K562 (cell line): ENCODE data around the gene KCNS1. TPM values are rescaled to one million over a fixed set of nuclear protein-coding genes. Genes with fewer than 3 reads are reported as not detected.

Source experiments
- ATAC-seq: fragments of 200-7000 bp; cut with Tn5 transposase; 3 replicates; pipeline ENCODE4 v1.9.1; 2020; ENCODE audit warnings: moderate library complexity
- BruUV-seq: library from RNA; stranded (reverse); fragments of 400-500 nt; replicated peaks from 2 replicates; lab custom pipeline; 2021; lab: Mats Ljungman, UMichigan
- CTCF ChIA-PET: fragments of 300-600 bp; formaldehyde crosslinking; extraction: SDS; loops from one replicate; lab custom pipeline; 2021; ENCODE audit warnings: low intra/inter-chr PET ratio; lab: Yijun Ruan, JAX
- POLR2A ChIA-PET: fragments of 300-600, 350-650 bp; sonication (Branson Sonifier 250); formaldehyde crosslinking; extraction: SDS; loops from one replicate; lab custom pipeline; 2021; ENCODE audit warnings: antibody characterized with exemption, inconsistent platforms; lab: Yijun Ruan, JAX
- DNase-seq, 4 experiments: peaks; one replicate each; pipeline versions ENCODE4 v3.0.0 to v3.0.0-alpha.2; 2011 to 2018; ENCODE audit warnings: low spot score in 3 of 4, mixed read lengths in 3 of 4; ENCODE audit errors: extremely low read depth in 1 of 4
- FAIRE-seq: peaks from 2 replicates; lab custom pipeline; 2011; peaks lifted over from hg19 to GRCh38; lab: Jason Lieb, UNC
- H2AFZ ChIP-seq: 2 replicates; pipeline ENCODE4 v1.6.0; 2011; ENCODE audit warnings: low read depth, low read length, control low read depth, inconsistent platforms
- H3K27ac ChIP-seq: fragments of 200-600 bp; 3 replicates; pipeline ENCODE4 v1.8.0; 2011; ENCODE audit warnings: low read depth, mild to moderate bottlenecking, control low read depth, inconsistent platforms, low read length, moderate library complexity, mixed read lengths; ENCODE audit errors: extremely low read depth
- H3K27me3 ChIP-seq, 2 experiments: fragments of 300-600 bp in 1 of 2; 2 replicates in 1 of 2; 3 replicates in 1 of 2; pipeline versions ENCODE4 v1.6.0 to v1.8.0; 2011; ENCODE audit warnings: inconsistent platforms in 2 of 2, low read length in 2 of 2, mild to moderate bottlenecking in 1 of 2, mixed read lengths in 1 of 2, moderate library complexity in 1 of 2; ENCODE audit not compliant: control insufficient read depth in 2 of 2, insufficient read depth in 2 of 2
- H3K36me3 ChIP-seq: fragments of 300-600 bp; 3 replicates; pipeline ENCODE4 v1.8.0; 2011; ENCODE audit warnings: mild to moderate bottlenecking, low read length, inconsistent platforms; ENCODE audit not compliant: control insufficient read depth, insufficient read depth
- H3K4me1 ChIP-seq, 2 experiments: fragments of 200-600 bp in 1 of 2; replicated peaks in 1 of 2; 2 replicates in 1 of 2; 3 replicates in 1 of 2; pipeline versions ENCODE4 v1.5.1 to v1.8.0; 2011; ENCODE audit warnings: inconsistent platforms in 2 of 2, low read length in 2 of 2, mild to moderate bottlenecking in 1 of 2, mixed read lengths in 1 of 2, moderate library complexity in 1 of 2; ENCODE audit not compliant: control insufficient read depth in 2 of 2, insufficient read depth in 2 of 2
- H3K4me2 ChIP-seq: 2 replicates; pipeline ENCODE4 v1.6.1; 2011; ENCODE audit warnings: low read length, control low read depth, inconsistent platforms, mixed read lengths; ENCODE audit not compliant: insufficient read depth
- H3K4me3 ChIP-seq: fragments of 200-600 bp; sonication (generic), shearing (Covaris generic); 2 replicates; pipeline ENCODE4 v1.5.1; 2016; ENCODE audit warnings: control low read depth, inconsistent platforms
- H3K79me2 ChIP-seq: fragments of 200-600 bp; 3 replicates; pipeline ENCODE4 v1.8.0; 2011; ENCODE audit warnings: low read length, inconsistent platforms; ENCODE audit not compliant: control insufficient read depth, insufficient read depth
- H3K9ac ChIP-seq, 2 experiments: 2 replicates each; pipeline versions ENCODE4 v1.6.0 to v1.6.1; 2011; ENCODE audit warnings: low read depth in 2 of 2, low read length in 2 of 2, control low read depth in 1 of 2, inconsistent platforms in 1 of 2, mild to moderate bottlenecking in 1 of 2, mixed read lengths in 1 of 2; ENCODE audit not compliant: insufficient read depth in 1 of 2
- H3K9me1 ChIP-seq: one replicate; pipeline ENCODE4 v1.6.0; 2011; ENCODE audit warnings: inconsistent platforms, mild to moderate bottlenecking, low read length, moderate library complexity; ENCODE audit not compliant: control insufficient read depth, insufficient read depth
- H3K9me3 ChIP-seq: replicated peaks from 2 replicates; pipeline ENCODE4 v1.5.1; 2011; ENCODE audit warnings: low read depth, low read length, inconsistent platforms; ENCODE audit not compliant: control insufficient read depth, insufficient read depth
- H4K20me1 ChIP-seq: replicated peaks from 2 replicates; pipeline ENCODE4 v1.6.1; 2011; ENCODE audit warnings: low read length, inconsistent platforms, mixed read lengths; ENCODE audit not compliant: control insufficient read depth, insufficient read depth
- CREB3L1 ChIP-seq: fragments of 450-650 bp; IDR thresholded peaks from 2 replicates; pipeline ENCODE4 v1.6.1; 2014; ENCODE audit warnings: low read depth, mild to moderate bottlenecking, moderate library complexity, borderline replicate concordance
- CTCF ChIP-seq, 3 experiments: IDR thresholded peaks in 2 of 3; conservative IDR thresholded peaks in 1 of 3; 2 replicates each; pipeline ENCODE4 v1.5.1; 2011 to 2012; ENCODE audit warnings: low read length in 3 of 3, mild to moderate bottlenecking in 3 of 3, control low read depth in 2 of 3, improper control_type of control experiment in 1 of 3, inconsistent platforms in 1 of 3, low read depth in 1 of 3, mixed read lengths in 1 of 3, moderate library complexity in 1 of 3; ENCODE audit not compliant: insufficient read depth in 2 of 3
- E2F8 ChIP-seq: fragments of 450-650 bp; IDR thresholded peaks from 2 replicates; pipeline ENCODE4 v1.7.1; 2018; ENCODE audit warnings: mild to moderate bottlenecking, low read depth; ENCODE audit not compliant: partially characterized antibody
- ERF ChIP-seq: fragments of 450-650 bp; formaldehyde crosslinking; IDR thresholded peaks from 2 replicates; pipeline ENCODE4 v1.4.0; 2020; ENCODE audit warnings: mild to moderate bottlenecking, mixed read lengths
- HLTF ChIP-seq: fragments of 450-650 bp; IDR thresholded peaks from 2 replicates; pipeline ENCODE4 v1.6.1; 2016
- KLF13 ChIP-seq: fragments of 450-650 bp; IDR thresholded peaks from 2 replicates; pipeline ENCODE4 v1.6.1; 2016; ENCODE audit warnings: missing genetic modification characterization, low read depth, mild to moderate bottlenecking, missing compliant biosample characterization, moderate library complexity, borderline replicate concordance
- L3MBTL2 ChIP-seq: fragments of 450-650 bp; IDR thresholded peaks from 2 replicates; pipeline ENCODE4 v1.6.1; 2016; ENCODE audit warnings: mild to moderate bottlenecking, moderate library complexity
- SMC3 ChIP-seq: conservative IDR thresholded peaks from 2 replicates; pipeline ENCODE4 v1.6.1; 2011; ENCODE audit warnings: low read depth, low read length, improper control_type of control experiment; ENCODE audit not compliant: insufficient read depth
- ZBTB49 ChIP-seq: sonication (generic); formaldehyde crosslinking; IDR thresholded peaks from 2 replicates; pipeline ENCODE4 v1.8.0; 2022; ENCODE audit warnings: missing genetic modification reagents, mild to moderate bottlenecking, borderline replicate concordance
- ZFX ChIP-seq: sonication (generic); formaldehyde crosslinking; IDR thresholded peaks from 2 replicates; pipeline ENCODE4 v1.8.0; 2022; ENCODE audit warnings: mild to moderate bottlenecking, missing genetic modification reagents, moderate library complexity
- ZNF24 ChIP-seq: fragments of 450-650 bp; IDR thresholded peaks from 2 replicates; pipeline ENCODE4 v1.6.1; 2016
- ZNF785 ChIP-seq: fragments of 250-450 bp; sonication (Bioruptor Pico); IDR thresholded peaks from 2 replicates; pipeline ENCODE4 v1.4.0; 2020; ENCODE audit warnings: mild to moderate bottlenecking
- WGBS: fragments of 100-300 bp; shearing (Covaris generic); methylation state at CpG from one replicate; pipeline ENCODE4 v1.1.6; 2016; ENCODE audit warnings: low coverage, mixed read lengths; ENCODE audit not compliant: insufficient coverage; ENCODE audit errors: missing lambda C conversion rate; 5-methylcytosine and 5-hydroxymethylcytosine counted together
- in situ Hi-C: fragments of 300-500 bp; cut with MboI; formaldehyde crosslinking; loops from 4 replicates; pipeline ENCODE4 v1.15.0; 2018; ENCODE audit warnings: inconsistent platforms, mixed read lengths
- intact Hi-C: fragments of 100-400 bp; cut with micrococcal nuclease; formaldehyde crosslinking; loops from 2 replicates; pipeline ENCODE4 v1.14.2; 2022
- polyA plus RNA-seq, 8 experiments: library from polyadenylated mRNA; depleted of rRNA in 4 of 8; stranded (reverse) in 5 of 8; unstranded in 3 of 8; fragments of >200 nt; fragmentation: Nextera tagmentation in 2 of 8; fragmentation: Illumina TruSeq in 1 of 8; extraction: Ambion mirVana in 2 of 8; extraction: Trizol in 1 of 8; gene quantifications; 2 replicates each; pipeline versions ENCODE4 v1.2.1 to v1.2.3, GENCODE V29; 2011 to 2014; ENCODE audit warnings: inconsistent platforms in 1 of 8, missing spikeins in 1 of 8
- total RNA-seq, 7 experiments: library from RNA; depleted of rRNA in 6 of 7; stranded (reverse); fragments of >200 nt in 6 of 7; fragmentation: Illumina TruSeq in 2 of 7; extraction: Trizol in 2 of 7; gene quantifications; 2 replicates each; pipeline versions ENCODE4 v1.2.1 to v1.2.3, GENCODE V29; 2011 to 2021; ENCODE audit warnings: low replicate concordance in 1 of 7

KCNS1 gene
- total and polyA plus RNA-seq, 9 of the 15 experiments (the other 6 are each of a cell fraction or from before 2014, with no cell fraction given), result not detected

GRCh38 chr20:45096781-45097180 is 4.1 kb downstream of the KCNS1 start (continued):
- TF ChIP-seq ZBTB49 (CRISPR knock-in tag), result no peak
- no peak for TF ChIP-seq L3MBTL2

GRCh38 chr20:45095805-45096238 is 5.1 kb downstream of the KCNS1 start:
- in situ Hi-C loops, result no loop called here
- H3K9ac ChIP-seq, result no peak overlapping the region
- peak; percentile 90 for ATAC-seq
- H3K79me2 ChIP-seq, result no peaks in the 10 kb centered on the region
- H3K27ac ChIP-seq, result no peak overlapping the region
- 0% methylated on average over 7 of the region's 7 CpGs for WGBS
- no peaks in the 10 kb centered on the region for H4K20me1 ChIP-seq
- no peak overlapping the region for H3K4me2 ChIP-seq
- H3K4me3 ChIP-seq, result no peak overlapping the region
- peak; percentile 94 for FAIRE-seq
- no TSS peak for BruUV-seq
- no peak overlapping the region for H2AFZ ChIP-seq
- no peaks in the 10 kb centered on the region for H3K36me3 ChIP-seq
- intact Hi-C loops, result loop anchor here (1.0 to 10.0 kb wide), 3 partner anchors 52 to 181 kb away; partner anchors contain the start of gene PABPC1L
- no peaks in the 10 kb centered on the region for H3K9me1 ChIP-seq
- peaks cover 13 to 21% of the 10 kb centered on the region in 2 experiments for H3K27me3 ChIP-seq
- H3K4me1 ChIP-seq, result peaks cover 0 to 12% of the 10 kb centered on the region in 2 experiments; a peak in 1 of 5 replicates
- no peaks in the 10 kb centered on the region for H3K9me3 ChIP-seq
- ChIA-PET CTCF (interaction anchor here (2.5 to 3.2 kb wide), 2 partner anchors 53 to 85 kb away, joined by 19 to 34 read pairs; no protein-coding TSS in a partner anchor), POLR2A (interaction anchor here (0.8 to 1.3 kb wide), 4 partner anchors 9 to 52 kb away, joined by 3 to 6 read pairs (median 4); no protein-coding TSS in a partner anchor)
- DNase-seq, result peak; percentile 63 to 69 (median 64)
- TF ChIP-seq ERF (CRISPR knock-in tag), result no peak
- TF ChIP-seq CREB3L1, result no peak
- TF ChIP-seq CTCF (IDR thresholded peaks at IDR 0.05 in 2 of 3, conservative IDR thresholded peaks at IDR 0.05 in 1 of 3; ENCODE audit: insufficient read depth in 2 of 3, low read depth in 1 of 3, low read length in 3 of 3), result peak; percentile 56 to 88 (median 78)
- no peak for TF ChIP-seq HLTF
- no peak for TF ChIP-seq ZNF785 (CRISPR knock-in tag)
- TF ChIP-seq SMC3, result peak; percentile 46
- no peak for TF ChIP-seq E2F8
- TF ChIP-seq ZNF24, result no peak
- TF ChIP-seq KLF13, result no peak
- no peak for TF ChIP-seq ZFX (CRISPR knock-in tag)
